GF-D8 (cell line): ENCODE measurements around the gene LDB2.
"Not testable (repeated sequence)": the region's sequence is repeated elsewhere in the genome, so short reads cannot be mapped to it uniquely, and the experiment has no call there.

ENCODE experiments used
- DNase-seq: peaks from one replicate; lab custom pipeline; 2025; lab: John Stamatoyannopoulos, UW

The LDB2 gene

GRCh38 chr4:16646459-16646858, 252.0 kb downstream of the LDB2 start:
- no peak for DNase-seq

GRCh38 chr4:16643893-16644292, 254.6 kb downstream of the LDB2 start:
- DNase-seq = no peak

GRCh38 chr4:16642897-16643296, 255.5 kb downstream of the LDB2 start:
- DNase-seq = no peak

- DNase-seq = no peak
These were observed 256.5 kb downstream of the LDB2 start for GRCh38 chr4:16641971-16642370.

- no peak for DNase-seq
These were observed 261.4 kb downstream of the LDB2 start for GRCh38 chr4:16636912-16637630.

- DNase-seq = no peak
These were observed 262.1 kb downstream of the LDB2 start for GRCh38 chr4:16636304-16636703.

GRCh38 chr4:16629274-16629673, 269.2 kb downstream of the LDB2 start:
- not testable (repeated sequence) for DNase-seq

GRCh38 chr4:16628835-16629234, 269.6 kb downstream of the LDB2 start:
- not testable (repeated sequence) for DNase-seq

GRCh38 chr4:16627999-16628398, 270.4 kb downstream of the LDB2 start:
- DNase-seq = no peak

GRCh38 chr4:16626945-16627344, 271.5 kb downstream of the LDB2 start:
- DNase-seq = no peak

- DNase-seq = no peak
These were observed 275.6 kb downstream of the LDB2 start for GRCh38 chr4:16622826-16623225.

GRCh38 chr4:16617435-16617834, 281.0 kb downstream of the LDB2 start:
- DNase-seq = no peak

GRCh38 chr4:16617011-16617410, 281.4 kb downstream of the LDB2 start:
- DNase-seq = no peak

GRCh38 chr4:16609170-16609758, 289.2 kb downstream of the LDB2 start:
- no peak for DNase-seq

GRCh38 chr4:16608611-16609125, 289.8 kb downstream of the LDB2 start:
- DNase-seq = no peak

- DNase-seq = no peak
These were observed 290.3 kb downstream of the LDB2 start for GRCh38 chr4:16608123-16608522.

GRCh38 chr4:16607241-16608066, 291.0 kb downstream of the LDB2 start:
- DNase-seq = no peak

- no peak for DNase-seq
These were observed 291.8 kb downstream of the LDB2 start for GRCh38 chr4:16606691-16607090.

- DNase-seq = no peak
These were observed 295.3 kb downstream of the LDB2 start for GRCh38 chr4:16603178-16603577.

- DNase-seq = no peak
These were observed 299.7 kb downstream of the LDB2 start for GRCh38 chr4:16598597-16599206.

- no peak for DNase-seq
These were observed 300.4 kb downstream of the LDB2 start for GRCh38 chr4:16597845-16598596.

- no peak for DNase-seq
These were observed 301.0 kb downstream of the LDB2 start for GRCh38 chr4:16597443-16597842.
